HCT116 (cell line): ENCODE results near the gene ATXN1. TPM values are rescaled to one million over a fixed set of nuclear protein-coding genes. Genes with fewer than 3 reads are reported as not detected.

Experiments
- ATAC-seq: fragments of 200-7000 bp; cut with Tn5 transposase; 2 replicates; pipeline ENCODE4 v1.9.1; 2020; ENCODE audit warnings: mild to moderate bottlenecking, moderate library complexity
- BruUV-seq: library from RNA; stranded (reverse); fragments of 400-500 nt; replicated peaks from 2 replicates; lab custom pipeline; 2021; lab: Mats Ljungman, UMichigan
- CTCF ChIA-PET: fragments of 300-600 bp; sonication (Branson Sonifier 250); formaldehyde crosslinking; loops from one replicate; lab custom pipeline; 2021; ENCODE audit warnings: antibody characterized with exemption; lab: Charles Lee
- POLR2A ChIA-PET: fragments of 300-600, 350-600 bp; sonication (Branson Sonifier 250); formaldehyde crosslinking; loops from one replicate; lab custom pipeline; 2021; ENCODE audit warnings: antibody characterized with exemption; lab: Charles Lee
- RAD21 ChIA-PET, 2 experiments: fragments of 300-600 bp; sonication (Branson Sonifier 250); formaldehyde crosslinking; loops; one replicate each; lab custom pipeline; 2023; ENCODE audit warnings: low total read pairs in 2 of 2; ENCODE audit not compliant: uncharacterized antibody in 2 of 2, unreplicated experiment in 2 of 2, low non-redundant PET in 1 of 2; lab: Charles Lee
- DNase-seq: peaks from one replicate; pipeline ENCODE4 v3.0.0-alpha.2; 2010; ENCODE audit warnings: low read depth, low spot score
- H2AFZ ChIP-seq: fragments of 200-600 bp; shearing (Covaris generic), sonication (generic); 2 replicates; pipeline ENCODE4 v1.6.1; 2017; ENCODE audit warnings: low read depth, mixed run types, mixed read lengths, antibody characterized with exemption, low read length; ENCODE audit not compliant: poor library complexity, severe bottlenecking
- H3K27ac ChIP-seq: 2 replicates; pipeline ENCODE4 v1.5.1; 2012; ENCODE audit warnings: low read depth, low read length
- H3K27me3 ChIP-seq: fragments of 200-600 bp; sonication (generic); 2 replicates; pipeline ENCODE4 v1.6.1; 2016; ENCODE audit warnings: mixed run types, low read length, mixed read lengths; ENCODE audit not compliant: insufficient read depth
- H3K36me3 ChIP-seq, 2 experiments: fragments of 200-500 bp in 1 of 2; fragments of 200-600 bp in 1 of 2; sonication (Bioruptor generic) in 1 of 2; sonication (generic) in 1 of 2; 2 replicates each; pipeline versions ENCODE4 v1.5.1 to v1.6.1; 2014 to 2016; ENCODE audit warnings: low read length in 2 of 2, inconsistent platforms in 1 of 2, mixed read lengths in 1 of 2, mixed run types in 1 of 2; ENCODE audit not compliant: insufficient read depth in 2 of 2, control insufficient read depth in 1 of 2
- H3K4me1 ChIP-seq, 2 experiments: fragments of 200-600 bp in 1 of 2; sonication (generic) in 1 of 2; 2 replicates each; pipeline versions ENCODE4 v1.5.1 to v1.6.1; 2012 to 2017; ENCODE audit warnings: low read length in 2 of 2, inconsistent platforms in 1 of 2, mild to moderate bottlenecking in 1 of 2, mixed read lengths in 1 of 2, mixed run types in 1 of 2, moderate library complexity in 1 of 2; ENCODE audit not compliant: insufficient read depth in 2 of 2, control insufficient read depth in 1 of 2
- H3K4me2 ChIP-seq: fragments of 200-600 bp; sonication (generic); 2 replicates; pipeline ENCODE4 v1.6.1; 2017; ENCODE audit warnings: mixed run types, low read length, mixed read lengths
- H3K4me3 ChIP-seq, 2 experiments: fragments of 200-600 bp in 1 of 2; sonication (generic) in 1 of 2; replicated peaks in 1 of 2; 2 replicates each; pipeline ENCODE4 v1.5.1; 2011 to 2016; ENCODE audit warnings: low read length in 2 of 2, control low read depth in 1 of 2, low read depth in 1 of 2, mild to moderate bottlenecking in 1 of 2, mixed read lengths in 1 of 2, mixed run types in 1 of 2
- H3K79me2 ChIP-seq: fragments of 200-600 bp; sonication (generic); 2 replicates; pipeline ENCODE4 v1.6.1; 2017; ENCODE audit warnings: mild to moderate bottlenecking, mixed run types, low read length, moderate library complexity, mixed read lengths; ENCODE audit not compliant: insufficient read depth
- H3K9ac ChIP-seq: fragments of 200-600 bp; sonication (generic); 2 replicates; pipeline ENCODE4 v1.6.1; 2016; ENCODE audit warnings: low read length, mixed read lengths
- H3K9me2 ChIP-seq: fragments of 200-600 bp; sonication (generic), shearing (Covaris generic); 2 replicates; pipeline ENCODE4 v1.6.1; 2017; ENCODE audit warnings: mixed run types, mild to moderate bottlenecking, moderate library complexity; ENCODE audit not compliant: insufficient read depth
- H3K9me3 ChIP-seq, 2 experiments: fragments of 200-500 bp in 1 of 2; fragments of 200-600 bp in 1 of 2; sonication (Bioruptor generic) in 1 of 2; sonication (generic) in 1 of 2; 2 replicates each; pipeline ENCODE4 v1.6.1; 2014 to 2017; ENCODE audit warnings: low read length in 2 of 2, mixed read lengths in 2 of 2, inconsistent platforms in 1 of 2, low read depth in 1 of 2, mild to moderate bottlenecking in 1 of 2, mixed run types in 1 of 2, moderate library complexity in 1 of 2; ENCODE audit not compliant: control insufficient read depth in 1 of 2, insufficient read depth in 1 of 2
- H4K20me1 ChIP-seq: fragments of 200-600 bp; sonication (generic), shearing (Covaris generic); 2 replicates; pipeline ENCODE4 v1.6.1; 2017; ENCODE audit warnings: mixed run types, mild to moderate bottlenecking, moderate library complexity; ENCODE audit not compliant: insufficient read depth
- ELF1 ChIP-seq: IDR thresholded peaks from 2 replicates; pipeline ENCODE4 v1.6.1; 2012; ENCODE audit warnings: low read depth, borderline replicate concordance
- POLR2AphosphoS5 ChIP-seq: IDR thresholded peaks from 2 replicates; pipeline ENCODE4 v1.6.1; 2011; ENCODE audit warnings: mild to moderate bottlenecking, low read depth, low read length, moderate library complexity
- RAD21 ChIP-seq: IDR thresholded peaks from 2 replicates; pipeline ENCODE4 v1.6.1; 2012; ENCODE audit warnings: low read depth, mild to moderate bottlenecking
- SP1 ChIP-seq: IDR thresholded peaks from 2 replicates; pipeline ENCODE4 v1.6.1; 2012; ENCODE audit warnings: low read depth
- TCF7L2 ChIP-seq: IDR thresholded peaks from 2 replicates; pipeline ENCODE4 v1.7.0; 2011; ENCODE audit warnings: borderline replicate concordance, inconsistent platforms; ENCODE audit not compliant: insufficient read depth, insufficient read length; ENCODE audit errors: extremely low read depth
- ZFX ChIP-seq: fragments of 450-650 bp; IDR thresholded peaks from 2 replicates; pipeline ENCODE4 v1.6.1; 2017
- intact Hi-C: fragments of 100-400 bp; cut with micrococcal nuclease; formaldehyde crosslinking; loops from 2 replicates; pipeline ENCODE4 v1.10.0; 2022
- total RNA-seq: library from RNA; stranded (reverse); gene quantifications from one replicate; pipeline ENCODE4 v1.2.1, GENCODE V29; 2021; ENCODE audit not compliant: unreplicated experiment
- TF ChIP-seq, protein P1 (sequence below): IDR thresholded peaks from 2 replicates; pipeline ENCODE4 v1.6.1; 2012; ENCODE audit warnings: low read depth
- TF ChIP-seq, protein P2 (sequence below): IDR thresholded peaks from 2 replicates; pipeline ENCODE4 v1.6.1; 2012

ATXN1 gene
- total RNA-seq, 1 experiment from 2014 or later: 21.0 TPM

DNA sequence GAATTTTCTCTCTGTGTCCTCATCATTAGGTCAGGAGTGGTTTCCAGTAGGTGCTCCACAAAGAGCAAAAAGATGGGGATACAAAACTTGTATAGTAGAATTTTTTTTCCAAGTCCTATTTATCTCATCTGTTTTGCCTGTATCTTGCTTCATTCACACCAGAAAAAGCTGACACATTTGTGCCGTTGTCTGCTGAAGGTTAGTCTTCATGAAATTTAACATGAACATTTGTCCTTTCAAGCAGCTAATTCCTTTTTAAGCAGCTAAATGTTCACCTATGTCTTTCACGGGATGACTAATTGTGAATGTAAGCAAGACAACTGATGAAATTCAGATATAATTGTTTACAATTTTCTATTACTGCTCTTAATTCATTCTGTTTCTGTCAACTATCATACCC is 83.8 kb downstream of the ATXN1 start:
- peak overlapping the region; percentile 26; the same call in 1 of the 2 replicates for H3K9ac ChIP-seq
- no peaks in the 10 kb centered on the region for H3K36me3 ChIP-seq
- H3K27me3 ChIP-seq: no peaks in the 10 kb centered on the region
- H2AFZ ChIP-seq: no peak overlapping the region
- TF ChIP-seq POLR2AphosphoS5 (no peak), TCF7L2 (no peak), ELF1 (no peak), ZFX (no peak), SP1 (no peak), RAD21 (no peak)
- TF ChIP-seq, protein P1, sequence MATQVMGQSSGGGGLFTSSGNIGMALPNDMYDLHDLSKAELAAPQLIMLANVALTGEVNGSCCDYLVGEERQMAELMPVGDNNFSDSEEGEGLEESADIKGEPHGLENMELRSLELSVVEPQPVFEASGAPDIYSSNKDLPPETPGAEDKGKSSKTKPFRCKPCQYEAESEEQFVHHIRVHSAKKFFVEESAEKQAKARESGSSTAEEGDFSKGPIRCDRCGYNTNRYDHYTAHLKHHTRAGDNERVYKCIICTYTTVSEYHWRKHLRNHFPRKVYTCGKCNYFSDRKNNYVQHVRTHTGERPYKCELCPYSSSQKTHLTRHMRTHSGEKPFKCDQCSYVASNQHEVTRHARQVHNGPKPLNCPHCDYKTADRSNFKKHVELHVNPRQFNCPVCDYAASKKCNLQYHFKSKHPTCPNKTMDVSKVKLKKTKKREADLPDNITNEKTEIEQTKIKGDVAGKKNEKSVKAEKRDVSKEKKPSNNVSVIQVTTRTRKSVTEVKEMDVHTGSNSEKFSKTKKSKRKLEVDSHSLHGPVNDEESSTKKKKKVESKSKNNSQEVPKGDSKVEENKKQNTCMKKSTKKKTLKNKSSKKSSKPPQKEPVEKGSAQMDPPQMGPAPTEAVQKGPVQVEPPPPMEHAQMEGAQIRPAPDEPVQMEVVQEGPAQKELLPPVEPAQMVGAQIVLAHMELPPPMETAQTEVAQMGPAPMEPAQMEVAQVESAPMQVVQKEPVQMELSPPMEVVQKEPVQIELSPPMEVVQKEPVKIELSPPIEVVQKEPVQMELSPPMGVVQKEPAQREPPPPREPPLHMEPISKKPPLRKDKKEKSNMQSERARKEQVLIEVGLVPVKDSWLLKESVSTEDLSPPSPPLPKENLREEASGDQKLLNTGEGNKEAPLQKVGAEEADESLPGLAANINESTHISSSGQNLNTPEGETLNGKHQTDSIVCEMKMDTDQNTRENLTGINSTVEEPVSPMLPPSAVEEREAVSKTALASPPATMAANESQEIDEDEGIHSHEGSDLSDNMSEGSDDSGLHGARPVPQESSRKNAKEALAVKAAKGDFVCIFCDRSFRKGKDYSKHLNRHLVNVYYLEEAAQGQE: no peak
- TF ChIP-seq, protein P2, sequence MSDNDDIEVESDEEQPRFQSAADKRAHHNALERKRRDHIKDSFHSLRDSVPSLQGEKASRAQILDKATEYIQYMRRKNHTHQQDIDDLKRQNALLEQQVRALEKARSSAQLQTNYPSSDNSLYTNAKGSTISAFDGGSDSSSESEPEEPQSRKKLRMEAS: no peak
- BruUV-seq: no TSS peak
- ChIA-PET RAD21 (no interaction called here), POLR2A (no interaction called here), CTCF (no interaction called here)
- H3K27ac ChIP-seq: no peak overlapping the region
- H3K4me3 ChIP-seq: no peak overlapping the region
- H3K4me2 ChIP-seq: peak overlapping the region; percentile 60
- no peaks in the 10 kb centered on the region for H3K9me3 ChIP-seq
- intact Hi-C loops: no loop called here
- no peaks in the 10 kb centered on the region for H4K20me1 ChIP-seq
- DNase-seq (no peak), ATAC-seq (no peak)
- no peaks in the 10 kb centered on the region for H3K79me2 ChIP-seq
- no peaks in the 10 kb centered on the region for H3K9me2 ChIP-seq
- H3K4me1 ChIP-seq: peaks cover 42 to 51% of the 10 kb centered on the region in 2 experiments
